Vagina (tissue), 2 donors: ENCODE measurements around the gene TSPAN14. TPM values are rescaled to one million over a fixed set of nuclear protein-coding genes. Genes with fewer than 3 reads are reported as not detected.
A peak's percentile ranks its signal among the peaks of the same experiment; 100 is the strongest.

Experiments
- DNase-seq, 2 donors: peaks; one replicate each; pipeline ENCODE4 v3.0.0-alpha.2; 2017; ENCODE audit errors: extremely low spot score in 2 of 2
- H3K27ac ChIP-seq: fragments of 200-600 bp; sonication (generic); one replicate; pipeline ENCODE4 v1.5.1; 2019
- H3K27me3 ChIP-seq: fragments of 200-600 bp; sonication (generic); one replicate; pipeline ENCODE4 v1.5.1; 2019
- H3K36me3 ChIP-seq, 2 donors: fragments of 200-600 bp; sonication (generic); one replicate each; pipeline ENCODE4 v1.5.1; 2017 to 2019
- H3K4me1 ChIP-seq: fragments of 200-600 bp; sonication (generic); one replicate; pipeline ENCODE4 v1.5.1; 2019
- H3K4me3 ChIP-seq, 2 donors: fragments of 200-600 bp; sonication (generic); 1 replicate in 1 of 2; 2 replicates in 1 of 2; pipeline ENCODE4 v1.5.1; 2016 to 2019
- H3K9me3 ChIP-seq: fragments of 200-600 bp; sonication (generic); one replicate; pipeline ENCODE4 v1.5.1; 2019
- CTCF ChIP-seq, 3 experiments: fragments of 450-650 bp in 2 of 3; fragments of 200-600 bp in 1 of 3; sonication (generic) in 1 of 3; IDR thresholded peaks; one replicate each; pipeline ENCODE4 v1.5.1; 2017 to 2019; ENCODE audit warnings: antibody characterized with exemption in 3 of 3, mild to moderate bottlenecking in 2 of 3, moderate library complexity in 2 of 3
- POLR2A ChIP-seq, 2 donors: fragments of 450-650 bp; IDR thresholded peaks; one replicate each; pipeline ENCODE4 v1.6.1; 2017; ENCODE audit warnings: antibody characterized with exemption in 2 of 2, mild to moderate bottlenecking in 2 of 2, moderate library complexity in 2 of 2
- POLR2AphosphoS5 ChIP-seq, 2 donors: sonication (generic); formaldehyde crosslinking; IDR thresholded peaks; one replicate each; pipeline ENCODE4 v1.9.0; 2017; ENCODE audit warnings: antibody characterized with exemption in 2 of 2, mild to moderate bottlenecking in 2 of 2, low read depth in 1 of 2; ENCODE audit not compliant: insufficient read depth in 1 of 2
- intact Hi-C: fragments of 100-400 bp; cut with DNase I; formaldehyde crosslinking; loops from one replicate; pipeline ENCODE4 v1.15.1; 2023
- total RNA-seq: library from RNA; depleted of rRNA; stranded (reverse); fragments of >200 nt; gene quantifications from one replicate; pipeline ENCODE4 v1.2.3, GENCODE V29; 2016

The TSPAN14 gene
- total RNA-seq, 1 donor from 2014 or later: 98.0 TPM

DNA sequence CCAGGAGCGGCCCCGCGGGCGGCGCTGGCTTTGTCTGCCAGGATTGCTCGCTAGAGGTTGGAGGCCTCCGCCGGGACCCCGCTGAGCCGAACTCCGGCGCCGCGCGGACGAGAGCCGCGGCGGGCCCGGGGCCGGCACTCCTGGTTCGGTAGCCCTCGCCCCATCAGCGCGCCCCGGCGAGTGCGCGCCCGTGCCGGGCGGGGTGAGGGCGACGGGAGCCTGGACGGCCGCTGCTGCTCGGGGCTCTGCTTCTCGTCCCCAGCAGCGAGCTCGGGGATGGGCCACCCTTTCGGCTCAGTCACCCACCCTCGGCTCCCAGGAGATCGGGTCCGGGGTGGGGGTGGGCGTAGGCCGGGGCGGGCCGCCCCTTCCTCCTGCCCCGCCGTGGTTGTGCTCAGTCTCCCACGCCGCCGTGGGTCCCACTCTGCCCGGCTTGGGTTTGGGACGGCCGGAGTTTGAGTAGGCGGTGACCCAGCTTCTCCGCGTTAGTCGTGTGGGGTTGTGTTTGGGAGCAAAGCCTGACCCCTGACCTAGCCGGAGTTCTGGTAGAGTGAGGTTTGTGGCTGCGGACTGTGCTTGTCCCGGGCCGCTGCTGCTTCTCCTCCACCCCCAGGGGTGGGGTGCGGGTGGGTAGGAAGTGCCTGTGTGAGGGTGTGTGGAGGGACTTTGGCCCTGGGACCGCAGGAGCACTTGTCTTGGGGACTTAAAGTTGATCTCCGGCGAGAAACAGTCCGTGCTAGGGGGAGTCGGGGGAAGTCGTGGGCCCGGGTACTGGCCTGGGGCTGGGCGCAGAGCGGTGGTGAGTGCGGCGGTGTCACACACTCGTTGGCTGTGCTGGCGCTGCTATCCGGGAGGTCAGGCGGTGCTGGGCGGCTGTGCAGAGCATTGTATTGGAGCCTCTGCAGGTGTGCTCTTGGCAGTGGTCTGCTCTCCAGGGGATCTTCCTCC lies 677 bp downstream of the TSPAN14 start:
- Histone ChIP-seq H3K27ac (peak overlapping the region; percentile 96), H3K27me3 (no peaks in the 10 kb centered on the region), H3K4me1 (peaks cover 64% of the 10 kb centered on the region), H3K36me3 (no peaks in the 10 kb centered on the region), H3K9me3 (no peaks in the 10 kb centered on the region), H3K4me3 (peak overlapping the region; percentile 86 to 93)
- no peak for DNase-seq
- peak in 1 of 2 donors; percentile 21 for TF ChIP-seq POLR2AphosphoS5 (IDR thresholded peaks at IDR 0.05; ENCODE audit: insufficient read depth in 1 of 2, low read depth in 1 of 2)
- TF ChIP-seq POLR2A (IDR thresholded peaks at IDR 0.05): no peak
- intact Hi-C loops: no loop called here

DNA sequence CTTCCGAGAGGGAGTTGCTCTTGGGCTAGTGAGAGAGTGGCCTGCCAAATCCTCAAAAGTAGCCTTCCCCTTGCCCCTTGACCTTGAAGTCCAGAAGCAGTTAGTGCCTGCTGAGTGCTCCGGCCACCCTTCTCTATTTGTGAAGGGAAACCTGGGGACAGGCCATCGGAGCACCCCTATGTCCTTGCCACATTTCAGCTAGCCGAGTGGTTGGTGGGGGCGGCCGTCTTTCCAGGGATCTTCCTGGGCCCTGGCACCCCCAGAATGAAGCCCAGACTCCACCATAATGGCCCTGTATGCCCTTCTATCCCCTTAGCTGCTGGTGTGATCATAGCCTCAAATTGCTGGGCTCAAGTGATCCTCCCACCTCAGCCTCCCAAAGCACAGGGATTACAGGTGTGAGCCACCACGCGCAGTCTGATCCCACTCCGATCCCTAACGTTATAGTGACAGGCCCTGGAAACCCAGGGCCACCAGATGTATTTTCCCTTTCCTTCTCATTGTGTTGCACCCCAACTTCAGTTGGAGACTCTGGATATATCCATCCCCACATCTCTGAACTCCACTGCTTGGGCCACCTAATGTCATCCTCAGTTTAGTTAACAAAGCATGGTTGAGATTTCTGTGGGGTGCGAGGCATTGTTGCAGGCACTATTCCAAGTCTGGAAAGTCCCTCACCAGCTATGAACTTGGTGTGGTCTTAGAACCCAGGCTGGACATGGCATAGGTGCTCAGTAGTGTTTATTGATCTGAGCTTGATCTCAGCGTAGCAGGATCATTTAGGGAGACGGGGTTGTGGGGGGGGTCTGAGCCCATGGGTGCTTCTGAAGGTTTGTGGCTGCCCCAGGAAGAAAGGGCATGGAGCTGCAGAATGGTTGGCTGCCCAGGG lies 1.6 kb downstream of the TSPAN14 start:
- peak overlapping the region; percentile 86 to 93 for H3K4me3 ChIP-seq
- H3K9me3 ChIP-seq: no peaks in the 10 kb centered on the region
- H3K27ac ChIP-seq: peak overlapping the region; percentile 96
- no peaks in the 10 kb centered on the region for H3K27me3 ChIP-seq
- no peaks in the 10 kb centered on the region for H3K36me3 ChIP-seq
- peaks cover 73% of the 10 kb centered on the region for H3K4me1 ChIP-seq
- intact Hi-C loops: no loop called here
- no peak for DNase-seq
- TF ChIP-seq POLR2A (IDR thresholded peaks at IDR 0.05) (no peak), POLR2AphosphoS5 (IDR thresholded peaks at IDR 0.05; ENCODE audit: insufficient read depth in 1 of 2, low read depth in 1 of 2) (no peak), CTCF (IDR thresholded peaks at IDR 0.05) (no peak)

DNA sequence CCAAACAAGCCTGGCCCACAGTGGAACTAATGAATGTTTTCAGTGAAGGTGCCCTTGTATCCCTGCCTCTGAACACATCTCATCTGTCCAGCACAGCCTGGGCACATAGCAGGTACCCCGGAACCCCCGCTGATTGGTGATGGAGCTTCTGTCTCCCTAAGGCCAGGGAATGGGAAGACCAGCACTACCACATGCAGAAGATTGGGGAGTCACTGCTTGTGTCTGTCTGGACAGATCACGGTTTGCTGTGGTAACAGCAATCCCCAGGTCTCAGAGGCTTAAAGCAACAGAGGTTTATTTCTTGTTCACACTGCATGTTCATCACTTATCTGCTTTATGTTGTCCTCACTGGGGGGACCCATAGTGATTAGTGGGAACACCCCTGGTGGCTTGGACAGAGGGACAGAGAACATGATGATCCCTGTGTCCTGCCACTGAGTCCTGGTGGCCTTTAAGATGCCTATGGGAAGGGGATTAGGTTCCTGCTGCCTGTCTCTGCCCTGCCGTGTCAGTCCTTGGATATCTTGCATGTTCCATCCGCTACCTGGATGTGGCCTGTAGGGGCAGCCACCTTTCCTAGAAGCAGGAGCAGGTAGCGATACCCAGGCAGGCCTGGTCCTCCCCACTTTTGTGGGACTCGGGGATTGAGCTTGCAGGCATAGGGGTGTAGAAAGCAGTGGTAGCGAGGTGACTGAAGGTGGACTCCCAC lies 3.6 kb downstream of the TSPAN14 start:
- H3K27ac ChIP-seq: peak overlapping the region; percentile 89
- no peaks in the 10 kb centered on the region for H3K36me3 ChIP-seq
- peaks cover 86% of the 10 kb centered on the region for H3K4me1 ChIP-seq
- no peak for TF ChIP-seq POLR2AphosphoS5 (IDR thresholded peaks at IDR 0.05; ENCODE audit: insufficient read depth in 1 of 2, low read depth in 1 of 2)
- TF ChIP-seq POLR2A (IDR thresholded peaks at IDR 0.05): no peak
- TF ChIP-seq CTCF (IDR thresholded peaks at IDR 0.05): no peak
- H3K4me3 ChIP-seq: no peak overlapping the region
- no peak for DNase-seq
- no peaks in the 10 kb centered on the region for H3K9me3 ChIP-seq
- no peaks in the 10 kb centered on the region for H3K27me3 ChIP-seq
- intact Hi-C loops: no loop called here

GRCh38 chr10:80458263-80458625 lies 4.1 kb downstream of the TSPAN14 start:
- TF ChIP-seq CTCF (IDR thresholded peaks at IDR 0.05) (no peak), POLR2AphosphoS5 (IDR thresholded peaks at IDR 0.05; ENCODE audit: insufficient read depth in 1 of 2, low read depth in 1 of 2) (no peak), POLR2A (IDR thresholded peaks at IDR 0.05) (no peak)

DNA sequence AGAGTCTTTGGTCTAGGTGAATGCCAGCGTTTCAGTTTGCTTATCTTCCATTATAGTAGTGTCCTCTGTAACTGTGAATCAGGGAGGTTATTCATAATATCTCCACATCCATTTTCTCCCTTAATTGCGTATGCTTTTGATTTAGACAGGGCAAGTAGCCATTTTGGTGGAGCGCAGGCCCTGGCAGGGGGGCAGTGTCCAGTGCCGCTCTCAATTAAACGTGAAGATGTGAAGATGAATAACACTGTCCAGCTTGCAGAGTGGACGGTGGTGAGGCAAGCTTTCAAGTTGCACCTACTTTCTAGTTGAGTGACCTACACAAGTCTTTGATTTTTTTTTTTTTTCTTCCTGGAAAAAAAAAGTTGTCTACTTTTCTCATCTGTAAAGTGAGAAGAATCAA lies 4.5 kb downstream of the TSPAN14 start:
- H3K9me3 ChIP-seq: no peaks in the 10 kb centered on the region

More at GRCh38 chr10:80458263-80458625, 4.1 kb downstream of the TSPAN14 start:
- H3K27ac ChIP-seq: peak overlapping the region; percentile 89
- no peaks in the 10 kb centered on the region for H3K9me3 ChIP-seq
- no peaks in the 10 kb centered on the region for H3K27me3 ChIP-seq
- no peak for DNase-seq
- intact Hi-C loops: no loop called here
- no peak overlapping the region for H3K4me3 ChIP-seq
- H3K4me1 ChIP-seq: peaks cover 86% of the 10 kb centered on the region
- no peaks in the 10 kb centered on the region for H3K36me3 ChIP-seq

More for the DNA sequence above, 4.5 kb downstream of the TSPAN14 start:
- Histone ChIP-seq H3K4me3 (peak overlapping the region; percentile 18 to 24), H3K27me3 (no peaks in the 10 kb centered on the region), H3K27ac (peak overlapping the region; percentile 89), H3K4me1 (peaks cover 86% of the 10 kb centered on the region), H3K36me3 (no peaks in the 10 kb centered on the region)
- TF ChIP-seq CTCF (IDR thresholded peaks at IDR 0.05): no peak
- TF ChIP-seq POLR2AphosphoS5 (IDR thresholded peaks at IDR 0.05; ENCODE audit: insufficient read depth in 1 of 2, low read depth in 1 of 2): no peak
- TF ChIP-seq POLR2A (IDR thresholded peaks at IDR 0.05): no peak
- intact Hi-C loops: no loop called here
- no peak for DNase-seq
